IMR-90 (cell line): ENCODE results near the gene ZC2HC1C. TPM values are rescaled to one million over a fixed set of nuclear protein-coding genes. Genes with fewer than 3 reads are reported as not detected.

ENCODE experiments used
- ATAC-seq: fragments of 200-7000 bp; cut with Tn5 transposase; 2 replicates; pipeline ENCODE4 v1.9.1; 2020; ENCODE audit warnings: low read depth, mild to moderate bottlenecking, moderate library complexity
- BruUV-seq: library from RNA; stranded (reverse); fragments of 400-500 nt; replicated peaks from 2 replicates; lab custom pipeline; 2021; lab: Mats Ljungman, UMichigan
- CTCF ChIA-PET: fragments of 300-600 bp; formaldehyde crosslinking; extraction: SDS; loops from one replicate; lab custom pipeline; 2021; ENCODE audit warnings: antibody characterized with exemption; lab: Yijun Ruan, JAX
- POLR2A ChIA-PET: fragments of 300-600 bp; sonication (Branson Sonifier 250); formaldehyde crosslinking; loops from one replicate; lab custom pipeline; 2022; ENCODE audit warnings: antibody characterized with exemption; ENCODE audit not compliant: unreplicated experiment; lab: Charles Lee
- DNase-seq: peaks from one replicate; pipeline ENCODE4 v3.0.0; 2013
- H2AFZ ChIP-seq: replicated peaks from 2 replicates; pipeline ENCODE3; 2013; ENCODE audit warnings: low read length, mild to moderate bottlenecking; ENCODE audit not compliant: poor library complexity
- H2AK5ac ChIP-seq: 2 replicates; pipeline ENCODE4 v1.6.1; 2013; ENCODE audit warnings: low read depth, low read length, inconsistent platforms
- H2AK9ac ChIP-seq: replicated peaks from 2 replicates; pipeline ENCODE3; 2013; ENCODE audit warnings: mild to moderate bottlenecking, low read depth, low read length, moderate library complexity; ENCODE audit not compliant: poor library complexity
- H2BK120ac ChIP-seq: 2 replicates; pipeline ENCODE4 v1.6.1; 2013; ENCODE audit warnings: low read depth, low read length, inconsistent platforms
- H2BK15ac ChIP-seq: 3 replicates; pipeline ENCODE4 v1.6.1; 2013; ENCODE audit warnings: low read depth, low read length, inconsistent platforms
- H2BK20ac ChIP-seq: 2 replicates; pipeline ENCODE4 v1.6.1; 2013; ENCODE audit warnings: low read depth, mild to moderate bottlenecking, inconsistent platforms, low read length, moderate library complexity
- H2BK5ac ChIP-seq: 2 replicates; pipeline ENCODE4 v1.6.1; 2013; ENCODE audit warnings: mild to moderate bottlenecking, low read depth, low read length, inconsistent platforms; ENCODE audit not compliant: poor library complexity, severe bottlenecking
- H3K14ac ChIP-seq: replicated peaks from 2 replicates; pipeline ENCODE4 v1.6.1; 2013; ENCODE audit warnings: low read depth, low read length, inconsistent platforms
- H3K18ac ChIP-seq: 2 replicates; pipeline ENCODE4 v1.6.1; 2013; ENCODE audit warnings: low read depth, low read length, control low read depth
- H3K23ac ChIP-seq: 2 replicates; pipeline ENCODE4 v1.6.1; 2013; ENCODE audit warnings: low read depth, low read length, inconsistent platforms
- H3K27ac ChIP-seq: 2 replicates; pipeline ENCODE4 v1.5.1; 2013; ENCODE audit warnings: mild to moderate bottlenecking, control low read depth, low read length; ENCODE audit not compliant: insufficient read depth
- H3K27me3 ChIP-seq: 2 replicates; pipeline ENCODE4 v1.6.1; 2013; ENCODE audit warnings: low read length; ENCODE audit not compliant: control insufficient read depth, insufficient read depth
- H3K36me3 ChIP-seq: 2 replicates; pipeline ENCODE4 v1.6.1; 2013; ENCODE audit warnings: low read length, mixed read lengths; ENCODE audit not compliant: control insufficient read depth, insufficient read depth
- H3K4ac ChIP-seq: 2 replicates; pipeline ENCODE4 v1.6.1; 2013; ENCODE audit warnings: low read depth, low read length, inconsistent platforms
- H3K4me1 ChIP-seq: 2 replicates; pipeline ENCODE4 v1.6.1; 2013; ENCODE audit warnings: low read length, mixed read lengths; ENCODE audit not compliant: control insufficient read depth, insufficient read depth
- H3K4me2 ChIP-seq: 2 replicates; pipeline ENCODE4 v1.6.1; 2013; ENCODE audit warnings: low read depth, mild to moderate bottlenecking, control low read depth, low read length, moderate library complexity
- H3K4me3 ChIP-seq: 2 replicates; pipeline ENCODE4 v1.5.1; 2013; ENCODE audit warnings: low read depth, mild to moderate bottlenecking, control low read depth, low read length, moderate library complexity; ENCODE audit not compliant: insufficient read depth
- H3K56ac ChIP-seq: 2 replicates; pipeline ENCODE4 v1.6.1; 2013; ENCODE audit warnings: low read length, inconsistent platforms; ENCODE audit not compliant: insufficient read depth; ENCODE audit errors: extremely low read depth
- H3K79me1 ChIP-seq, 2 experiments: 2 replicates each; pipeline ENCODE4 v1.6.1; 2013; ENCODE audit warnings: low read length in 2 of 2, inconsistent platforms in 1 of 2, low read depth in 1 of 2
- H3K9ac ChIP-seq: 2 replicates; pipeline ENCODE4 v1.6.1; 2013; ENCODE audit warnings: low read depth, low read length, control low read depth
- H3K9me1 ChIP-seq: 2 replicates; pipeline ENCODE4 v1.6.1; 2013; ENCODE audit warnings: low read length, inconsistent platforms; ENCODE audit not compliant: insufficient read depth
- H3K9me3 ChIP-seq: 2 replicates; pipeline ENCODE4 v1.6.1; 2013; ENCODE audit warnings: low read length; ENCODE audit not compliant: control insufficient read depth, insufficient read depth
- H4K20me1 ChIP-seq: 2 replicates; pipeline ENCODE4 v1.6.1; 2013; ENCODE audit warnings: low read length, inconsistent platforms; ENCODE audit not compliant: insufficient read depth
- H4K5ac ChIP-seq: 2 replicates; pipeline ENCODE4 v1.6.1; 2013; ENCODE audit warnings: mild to moderate bottlenecking, low read depth, low read length, control low read depth
- H4K8ac ChIP-seq, 2 experiments: 2 replicates each; pipeline ENCODE4 v1.6.1; 2013; ENCODE audit warnings: low read depth in 2 of 2, low read length in 2 of 2, control low read depth in 1 of 2, inconsistent platforms in 1 of 2
- H4K91ac ChIP-seq: 2 replicates; pipeline ENCODE4 v1.6.1; 2013; ENCODE audit warnings: low read depth, low read length, inconsistent platforms; ENCODE audit not compliant: insufficient read depth
- BHLHE40 ChIP-seq: fragments of 150-350 bp; IDR thresholded peaks from 2 replicates; pipeline ENCODE4 v1.6.1; 2016; ENCODE audit warnings: mild to moderate bottlenecking, low read depth, low read length
- CEBPB ChIP-seq: IDR thresholded peaks from 2 replicates; pipeline ENCODE4 v1.6.1; 2012; ENCODE audit warnings: low read depth, low read length, improper control_type of control experiment
- CHD1 ChIP-seq: IDR thresholded peaks from 2 replicates; pipeline ENCODE4 v1.6.1; 2012; ENCODE audit warnings: low read depth, low read length, improper control_type of control experiment
- FOS ChIP-seq: fragments of 150-350 bp; IDR thresholded peaks from 2 replicates; pipeline ENCODE4 v1.6.1; 2016; ENCODE audit warnings: low read depth, low read length
- MAFK ChIP-seq: IDR thresholded peaks from 2 replicates; pipeline ENCODE4 v1.6.1; 2012; ENCODE audit warnings: low read depth, low read length, improper control_type of control experiment
- MXI1 ChIP-seq: IDR thresholded peaks from 2 replicates; pipeline ENCODE4 v1.6.1; 2012; ENCODE audit warnings: low read depth, mild to moderate bottlenecking, low read length, moderate library complexity, borderline replicate concordance
- NFE2L2 ChIP-seq: fragments of 150-350 bp; IDR thresholded peaks from 2 replicates; pipeline ENCODE4 v1.6.1; 2016; ENCODE audit warnings: low read depth, mild to moderate bottlenecking, low read length
- POLR2A ChIP-seq: IDR thresholded peaks from 2 replicates; pipeline ENCODE4 v1.6.1; 2012; ENCODE audit warnings: mild to moderate bottlenecking, low read depth, low read length
- RAD21 ChIP-seq: IDR thresholded peaks from 2 replicates; pipeline ENCODE4 v1.6.1; 2012; ENCODE audit warnings: low read length, improper control_type of control experiment
- RFX5 ChIP-seq: IDR thresholded peaks from 2 replicates; pipeline ENCODE4 v1.8.0; 2012; ENCODE audit warnings: low read depth, mild to moderate bottlenecking, low read length, moderate library complexity
- SMC3 ChIP-seq: fragments of 150-350 bp; IDR thresholded peaks from 2 replicates; pipeline ENCODE4 v1.6.1; 2016; ENCODE audit warnings: low read depth, mild to moderate bottlenecking, antibody characterized with exemption, low read length, moderate library complexity
- WGBS, 2 experiments: methylation state at CpG; one replicate each; pipeline versions ENCODE4 v1.1.5 to v1.1.7; 2013; ENCODE audit warnings: missing lambda C conversion rate in 2 of 2; ENCODE audit not compliant: insufficient read length in 1 of 2; ENCODE audit errors: extremely low coverage in 2 of 2; 5-methylcytosine and 5-hydroxymethylcytosine counted together
- dilution Hi-C: fragments of 300-500 bp; cut with HindIII; formaldehyde crosslinking; loops from one replicate; pipeline ENCODE4 v1.14.3; 2018; ENCODE audit warnings: low sequenced_read_pairs; ENCODE audit not compliant: unreplicated experiment
- in situ Hi-C: fragments of 300-500 bp; cut with MboI; formaldehyde crosslinking; loops from 3 replicates; pipeline ENCODE4 v1.14.3; 2019; ENCODE audit warnings: low sequenced_read_pairs, inconsistent platforms, mixed read lengths
- intact Hi-C: fragments of 100-400 bp; cut with micrococcal nuclease; formaldehyde crosslinking; loops from 2 replicates; pipeline ENCODE4 v1.10.0; 2022
- polyA plus RNA-seq, 3 experiments: library from polyadenylated mRNA; depleted of rRNA; stranded (reverse); fragments of >200 nt; gene quantifications; 2 replicates each; pipeline ENCODE4 v1.2.3, GENCODE V29; 2012; ENCODE audit warnings: low replicate concordance in 1 of 3
- total RNA-seq: library from RNA; depleted of rRNA; stranded (reverse); fragments of >200 nt; gene quantifications from 2 replicates; pipeline ENCODE4 v1.2.3, GENCODE V29; 2012
- TF ChIP-seq, protein P1 (sequence below): fragments of 150-350 bp; IDR thresholded peaks from 2 replicates; pipeline ENCODE4 v1.6.1; 2016; ENCODE audit warnings: low read depth, mild to moderate bottlenecking, low read length, moderate library complexity, borderline replicate concordance
- TF ChIP-seq, protein P2 (sequence below): conservative IDR thresholded peaks from 2 replicates; pipeline ENCODE4 v1.5.1; 2012; ENCODE audit warnings: mild to moderate bottlenecking, low read depth, low read length, improper control_type of control experiment
- TF ChIP-seq, protein P3 (sequence below): fragments of 150-350 bp; IDR thresholded peaks from 2 replicates; pipeline ENCODE4 v1.6.1; 2017; ENCODE audit warnings: mild to moderate bottlenecking, antibody characterized with exemption, low read length, low read depth

The ZC2HC1C gene
- total and polyA plus RNA-seq, 2 of the 4 experiments (the other 2 are of a cell fraction), result 0.15 to 0.54 TPM

DNA sequence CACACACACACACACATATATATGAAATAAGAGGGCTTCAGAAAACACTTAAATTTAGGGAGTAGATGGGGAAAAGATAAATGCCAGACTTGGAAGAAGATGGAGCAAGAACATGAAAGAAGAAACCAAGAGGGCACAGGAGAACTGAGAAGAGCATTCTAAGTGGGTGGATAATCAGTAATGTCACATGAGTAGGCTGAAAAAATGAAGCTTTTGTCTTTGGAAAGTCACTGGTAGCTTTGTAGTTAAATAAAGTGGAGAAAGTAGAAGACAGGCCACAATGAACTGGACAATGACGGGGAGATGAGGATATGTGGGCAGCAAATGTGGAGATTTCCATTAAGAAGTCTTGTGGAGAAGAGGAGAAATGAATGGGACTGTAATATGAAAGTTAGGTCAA is 2.2 kb upstream of the ZC2HC1C start:
- H2AK9ac ChIP-seq, result no peak overlapping the region
- dilution Hi-C loops (no loop called here), in situ Hi-C loops (no loop called here), intact Hi-C loops (loop anchor here (5.0 kb wide), 1 partner anchor 125 kb away; no protein-coding TSS in a partner anchor)
- no peak overlapping the region for H3K4me2 ChIP-seq
- no peak overlapping the region for H4K5ac ChIP-seq
- TF ChIP-seq BHLHE40 (no peak), MAFK (no peak), NFE2L2 (no peak), MXI1 (no peak), CHD1 (no peak), RFX5 (no peak), RAD21 (no peak), CEBPB (no peak), FOS (no peak), POLR2A (no peak), SMC3 (no peak)
- TF ChIP-seq, protein P1, sequence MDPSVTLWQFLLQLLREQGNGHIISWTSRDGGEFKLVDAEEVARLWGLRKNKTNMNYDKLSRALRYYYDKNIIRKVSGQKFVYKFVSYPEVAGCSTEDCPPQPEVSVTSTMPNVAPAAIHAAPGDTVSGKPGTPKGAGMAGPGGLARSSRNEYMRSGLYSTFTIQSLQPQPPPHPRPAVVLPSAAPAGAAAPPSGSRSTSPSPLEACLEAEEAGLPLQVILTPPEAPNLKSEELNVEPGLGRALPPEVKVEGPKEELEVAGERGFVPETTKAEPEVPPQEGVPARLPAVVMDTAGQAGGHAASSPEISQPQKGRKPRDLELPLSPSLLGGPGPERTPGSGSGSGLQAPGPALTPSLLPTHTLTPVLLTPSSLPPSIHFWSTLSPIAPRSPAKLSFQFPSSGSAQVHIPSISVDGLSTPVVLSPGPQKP, result no peak
- TF ChIP-seq, protein P2, sequence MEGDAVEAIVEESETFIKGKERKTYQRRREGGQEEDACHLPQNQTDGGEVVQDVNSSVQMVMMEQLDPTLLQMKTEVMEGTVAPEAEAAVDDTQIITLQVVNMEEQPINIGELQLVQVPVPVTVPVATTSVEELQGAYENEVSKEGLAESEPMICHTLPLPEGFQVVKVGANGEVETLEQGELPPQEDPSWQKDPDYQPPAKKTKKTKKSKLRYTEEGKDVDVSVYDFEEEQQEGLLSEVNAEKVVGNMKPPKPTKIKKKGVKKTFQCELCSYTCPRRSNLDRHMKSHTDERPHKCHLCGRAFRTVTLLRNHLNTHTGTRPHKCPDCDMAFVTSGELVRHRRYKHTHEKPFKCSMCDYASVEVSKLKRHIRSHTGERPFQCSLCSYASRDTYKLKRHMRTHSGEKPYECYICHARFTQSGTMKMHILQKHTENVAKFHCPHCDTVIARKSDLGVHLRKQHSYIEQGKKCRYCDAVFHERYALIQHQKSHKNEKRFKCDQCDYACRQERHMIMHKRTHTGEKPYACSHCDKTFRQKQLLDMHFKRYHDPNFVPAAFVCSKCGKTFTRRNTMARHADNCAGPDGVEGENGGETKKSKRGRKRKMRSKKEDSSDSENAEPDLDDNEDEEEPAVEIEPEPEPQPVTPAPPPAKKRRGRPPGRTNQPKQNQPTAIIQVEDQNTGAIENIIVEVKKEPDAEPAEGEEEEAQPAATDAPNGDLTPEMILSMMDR, result no peak
- TF ChIP-seq, protein P3, sequence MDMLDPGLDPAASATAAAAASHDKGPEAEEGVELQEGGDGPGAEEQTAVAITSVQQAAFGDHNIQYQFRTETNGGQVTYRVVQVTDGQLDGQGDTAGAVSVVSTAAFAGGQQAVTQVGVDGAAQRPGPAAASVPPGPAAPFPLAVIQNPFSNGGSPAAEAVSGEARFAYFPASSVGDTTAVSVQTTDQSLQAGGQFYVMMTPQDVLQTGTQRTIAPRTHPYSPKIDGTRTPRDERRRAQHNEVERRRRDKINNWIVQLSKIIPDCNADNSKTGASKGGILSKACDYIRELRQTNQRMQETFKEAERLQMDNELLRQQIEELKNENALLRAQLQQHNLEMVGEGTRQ, result no peak
- DNase-seq, result no peak
- no peak overlapping the region for H2AK5ac ChIP-seq
- no peak overlapping the region for H3K9ac ChIP-seq
- no peak overlapping the region for H3K14ac ChIP-seq
- no peak overlapping the region for H4K91ac ChIP-seq
- H3K27ac ChIP-seq, result no peak overlapping the region
- H2BK15ac ChIP-seq, result no peak overlapping the region
- H3K56ac ChIP-seq, result no peak overlapping the region
- peaks cover 6% of the 10 kb centered on the region for H3K4me1 ChIP-seq
- ATAC-seq, result no peak
- no peak overlapping the region for H3K4me3 ChIP-seq
- H3K23ac ChIP-seq, result no peak overlapping the region
- no peaks in the 10 kb centered on the region for H3K27me3 ChIP-seq
- H4K8ac ChIP-seq, result no peak overlapping the region
- no peak overlapping the region for H2BK5ac ChIP-seq
- WGBS, 2 experiments, result 88% methylated on average over 1 of the region's 1 CpG; no CpG with 5 or more reads in 1 of the 2 experiments
- BruUV-seq, result no TSS peak
- POLR2A ChIA-PET, result no interaction called here
- CTCF ChIA-PET, result no interaction called here
- no peaks in the 10 kb centered on the region for H4K20me1 ChIP-seq
- no peak overlapping the region for H2BK20ac ChIP-seq
- H2BK120ac ChIP-seq, result no peak overlapping the region
- H3K4ac ChIP-seq, result no peak overlapping the region
- peaks cover 10 to 25% of the 10 kb centered on the region in 2 experiments for H3K79me1 ChIP-seq
- no peaks in the 10 kb centered on the region for H3K36me3 ChIP-seq
- no peaks in the 10 kb centered on the region for H3K9me3 ChIP-seq
- no peak overlapping the region for H2AFZ ChIP-seq
- no peak overlapping the region for H3K18ac ChIP-seq
- H3K9me1 ChIP-seq, result peaks cover 3% of the 10 kb centered on the region; the same call in 1 of the 2 replicates
